A673 (cell line): ENCODE data around the gene MAP1A.

Experiments
- EZH2 ChIP-seq: fragments of 200-600 bp; sonication (generic); IDR thresholded peaks from 2 replicates; pipeline ENCODE4 v1.6.1; 2017; ENCODE audit warnings: borderline replicate concordance, low read depth, mild to moderate bottlenecking, mixed read lengths, antibody characterized with exemption, low read length; ENCODE audit not compliant: poor library complexity, severe bottlenecking
- TF ChIP-seq, protein P1 (sequence below): fragments of 300-800, 200-600 bp; sonication (generic); conservative IDR thresholded peaks from 2 replicates; pipeline ENCODE4 v1.5.1; 2017; ENCODE audit warnings: low read depth, mild to moderate bottlenecking, antibody characterized with exemption, low read length, moderate library complexity, mixed read lengths

DNA sequence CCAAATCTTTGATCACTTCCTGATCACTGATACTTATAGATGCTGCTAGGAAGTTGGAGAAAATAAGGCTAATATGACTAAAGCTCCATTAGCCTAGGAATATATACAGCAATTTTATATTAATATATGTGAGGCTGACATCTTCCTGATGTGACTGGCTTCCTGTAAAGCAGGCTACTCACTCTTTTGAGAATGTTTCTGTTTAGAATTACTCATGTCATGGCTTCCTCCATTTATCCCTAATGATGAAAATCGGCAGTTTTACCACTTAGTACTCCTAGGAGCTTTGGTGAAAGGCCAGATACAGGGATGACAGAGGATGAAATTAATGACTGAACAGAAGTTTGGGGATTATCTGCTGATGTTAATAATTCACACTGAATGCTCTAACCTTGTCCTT lies 3.9 kb upstream of the MAP1A start:
- TF ChIP-seq, protein P1, sequence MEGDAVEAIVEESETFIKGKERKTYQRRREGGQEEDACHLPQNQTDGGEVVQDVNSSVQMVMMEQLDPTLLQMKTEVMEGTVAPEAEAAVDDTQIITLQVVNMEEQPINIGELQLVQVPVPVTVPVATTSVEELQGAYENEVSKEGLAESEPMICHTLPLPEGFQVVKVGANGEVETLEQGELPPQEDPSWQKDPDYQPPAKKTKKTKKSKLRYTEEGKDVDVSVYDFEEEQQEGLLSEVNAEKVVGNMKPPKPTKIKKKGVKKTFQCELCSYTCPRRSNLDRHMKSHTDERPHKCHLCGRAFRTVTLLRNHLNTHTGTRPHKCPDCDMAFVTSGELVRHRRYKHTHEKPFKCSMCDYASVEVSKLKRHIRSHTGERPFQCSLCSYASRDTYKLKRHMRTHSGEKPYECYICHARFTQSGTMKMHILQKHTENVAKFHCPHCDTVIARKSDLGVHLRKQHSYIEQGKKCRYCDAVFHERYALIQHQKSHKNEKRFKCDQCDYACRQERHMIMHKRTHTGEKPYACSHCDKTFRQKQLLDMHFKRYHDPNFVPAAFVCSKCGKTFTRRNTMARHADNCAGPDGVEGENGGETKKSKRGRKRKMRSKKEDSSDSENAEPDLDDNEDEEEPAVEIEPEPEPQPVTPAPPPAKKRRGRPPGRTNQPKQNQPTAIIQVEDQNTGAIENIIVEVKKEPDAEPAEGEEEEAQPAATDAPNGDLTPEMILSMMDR = no peak
- TF ChIP-seq EZH2 = no peak
